Ascending aorta (tissue), 2 donors: ENCODE data around the gene ALDH16A1. TPM values are rescaled to one million over a fixed set of nuclear protein-coding genes. Genes with fewer than 3 reads are reported as not detected.

Experiments used
- DNase-seq, 2 donors: peaks; one replicate each; pipeline ENCODE4 v3.0.0-alpha.2; 2019; ENCODE audit warnings: low spot score in 2 of 2
- H3K27ac ChIP-seq, 2 donors: fragments of 200-600 bp; sonication (generic); one replicate each; pipeline ENCODE4 v1.5.1; 2016 to 2017; ENCODE audit warnings: mild to moderate bottlenecking in 1 of 2
- H3K27me3 ChIP-seq: fragments of 200-600 bp; sonication (generic); one replicate; pipeline ENCODE4 v1.5.1; 2017
- H3K36me3 ChIP-seq, 2 donors: fragments of 200-600 bp; sonication (generic); one replicate each; pipeline ENCODE4 v1.5.1; 2016
- H3K4me1 ChIP-seq, 2 donors: fragments of 200-600 bp; sonication (generic); one replicate each; pipeline ENCODE4 v1.5.1; 2016 to 2017; ENCODE audit warnings: mild to moderate bottlenecking in 1 of 2
- H3K4me3 ChIP-seq, 2 donors: fragments of 200-600 bp; sonication (generic); one replicate each; pipeline ENCODE4 v1.5.1; 2016 to 2017; ENCODE audit warnings: mild to moderate bottlenecking in 1 of 2
- H3K9me3 ChIP-seq, 2 donors: fragments of 200-600 bp; sonication (generic); one replicate each; pipeline ENCODE4 v1.5.1; 2016
- intact Hi-C: fragments of 100-400 bp; cut with DNase I; formaldehyde crosslinking; loops from one replicate; pipeline ENCODE4 v1.15.1; 2023
- total RNA-seq: library from RNA; depleted of rRNA; stranded (reverse); fragments of >200 nt; gene quantifications from one replicate; pipeline ENCODE4 v1.1.0, GENCODE V29; 2016
- TF ChIP-seq, protein P1 (sequence below), 3 experiments: fragments of 200-600 bp in 2 of 3; fragments of 450-650 bp in 1 of 3; sonication (generic) in 2 of 3; IDR thresholded peaks; one replicate each; pipeline ENCODE4 v1.5.1; 2016 to 2019; ENCODE audit warnings: antibody characterized with exemption in 3 of 3, mild to moderate bottlenecking in 1 of 3, moderate library complexity in 1 of 3

ALDH16A1 gene
- total RNA-seq, 1 donor from 2014 or later: 27.9 TPM

DNA sequence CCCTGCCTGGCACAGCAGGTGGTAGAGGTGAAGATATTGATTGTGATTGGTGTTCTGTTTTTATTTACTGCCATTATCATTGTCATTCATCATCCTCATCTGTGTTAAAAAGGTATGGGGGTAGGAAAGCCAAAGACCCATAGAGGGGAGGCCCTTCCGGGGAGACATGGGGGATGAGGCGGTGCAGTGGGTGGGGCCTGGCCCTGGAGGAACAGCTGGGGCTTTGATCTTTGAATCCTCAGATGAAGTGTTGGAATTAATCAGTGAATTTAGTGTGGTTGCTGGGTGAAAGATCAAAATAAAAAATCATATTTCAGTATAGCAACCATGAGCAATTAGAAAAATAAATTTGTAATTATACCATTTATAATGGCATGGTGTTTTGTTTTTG, 37.2 kb upstream of the ALDH16A1 start:
- Histone ChIP-seq H3K9me3 (no peaks in the 10 kb centered on the region), H3K27me3 (peaks cover 5% of the 10 kb centered on the region), H3K4me3 (no peak overlapping the region), H3K36me3 (no peaks in the 10 kb centered on the region), H3K4me1 (no peaks in the 10 kb centered on the region), H3K27ac (no peak overlapping the region)
- TF ChIP-seq, protein P1, sequence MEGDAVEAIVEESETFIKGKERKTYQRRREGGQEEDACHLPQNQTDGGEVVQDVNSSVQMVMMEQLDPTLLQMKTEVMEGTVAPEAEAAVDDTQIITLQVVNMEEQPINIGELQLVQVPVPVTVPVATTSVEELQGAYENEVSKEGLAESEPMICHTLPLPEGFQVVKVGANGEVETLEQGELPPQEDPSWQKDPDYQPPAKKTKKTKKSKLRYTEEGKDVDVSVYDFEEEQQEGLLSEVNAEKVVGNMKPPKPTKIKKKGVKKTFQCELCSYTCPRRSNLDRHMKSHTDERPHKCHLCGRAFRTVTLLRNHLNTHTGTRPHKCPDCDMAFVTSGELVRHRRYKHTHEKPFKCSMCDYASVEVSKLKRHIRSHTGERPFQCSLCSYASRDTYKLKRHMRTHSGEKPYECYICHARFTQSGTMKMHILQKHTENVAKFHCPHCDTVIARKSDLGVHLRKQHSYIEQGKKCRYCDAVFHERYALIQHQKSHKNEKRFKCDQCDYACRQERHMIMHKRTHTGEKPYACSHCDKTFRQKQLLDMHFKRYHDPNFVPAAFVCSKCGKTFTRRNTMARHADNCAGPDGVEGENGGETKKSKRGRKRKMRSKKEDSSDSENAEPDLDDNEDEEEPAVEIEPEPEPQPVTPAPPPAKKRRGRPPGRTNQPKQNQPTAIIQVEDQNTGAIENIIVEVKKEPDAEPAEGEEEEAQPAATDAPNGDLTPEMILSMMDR (IDR thresholded peaks at IDR 0.05): no peak
- intact Hi-C loops: no loop called here
- no peak for DNase-seq

DNA sequence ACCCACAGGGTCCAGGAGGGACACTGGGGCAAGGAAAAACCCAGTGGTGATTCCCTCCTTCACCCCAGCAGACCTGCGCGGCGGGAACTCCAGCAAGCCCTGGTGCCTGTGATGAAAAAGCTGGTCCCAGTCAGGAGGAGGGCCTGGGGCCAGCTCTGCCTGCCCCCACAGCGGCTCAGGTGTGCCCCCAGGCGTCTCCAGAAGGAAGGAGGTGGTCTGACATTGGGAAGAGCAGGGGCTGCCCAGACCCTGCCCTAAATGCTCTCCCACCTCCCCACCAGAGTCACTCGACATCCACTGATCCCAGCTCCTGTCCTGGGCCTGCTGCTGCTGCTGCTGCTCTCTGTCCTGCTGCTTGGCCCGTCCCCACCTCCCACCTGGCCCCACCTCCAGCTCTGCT, 35.9 kb upstream of the ALDH16A1 start:
- no peaks in the 10 kb centered on the region for H3K9me3 ChIP-seq
- H3K27ac ChIP-seq: no peak overlapping the region
- H3K27me3 ChIP-seq: peaks cover 5% of the 10 kb centered on the region
- TF ChIP-seq, protein P1 (IDR thresholded peaks at IDR 0.05): no peak
- H3K4me1 ChIP-seq: peaks cover 3 to 4% of the 10 kb centered on the region in 2 donors
- intact Hi-C loops: no loop called here
- DNase-seq: no peak
- no peaks in the 10 kb centered on the region for H3K36me3 ChIP-seq
- H3K4me3 ChIP-seq: no peak overlapping the region

DNA sequence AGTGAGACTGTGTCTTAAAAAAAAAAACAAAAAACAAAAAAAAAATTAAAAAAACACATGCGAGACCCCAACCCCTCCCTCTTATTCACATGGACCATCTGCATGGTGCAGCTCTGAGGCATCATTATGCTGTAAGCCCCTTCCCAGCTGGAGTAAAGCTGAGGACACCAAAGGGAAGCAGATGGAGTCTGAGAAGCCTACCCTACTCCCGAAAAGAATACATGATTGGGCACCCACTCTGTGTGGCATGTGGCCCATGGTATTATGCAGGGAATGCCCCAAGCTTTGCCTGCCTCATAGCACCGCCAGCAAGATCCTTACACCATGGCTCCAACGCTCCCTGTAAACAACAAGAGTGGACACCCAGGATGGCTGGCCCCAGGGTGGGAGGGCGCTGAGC, 34.5 kb upstream of the ALDH16A1 start:
- H3K9me3 ChIP-seq: no peaks in the 10 kb centered on the region
- TF ChIP-seq, protein P1 (IDR thresholded peaks at IDR 0.05): no peak
- H3K27ac ChIP-seq: no peak overlapping the region
- no peak overlapping the region for H3K4me3 ChIP-seq
- no peaks in the 10 kb centered on the region for H3K36me3 ChIP-seq
- H3K27me3 ChIP-seq: peaks cover 19% of the 10 kb centered on the region
- DNase-seq: no peak
- H3K4me1 ChIP-seq: peaks cover 6 to 17% of the 10 kb centered on the region in 2 donors
- intact Hi-C loops: no loop called here

DNA sequence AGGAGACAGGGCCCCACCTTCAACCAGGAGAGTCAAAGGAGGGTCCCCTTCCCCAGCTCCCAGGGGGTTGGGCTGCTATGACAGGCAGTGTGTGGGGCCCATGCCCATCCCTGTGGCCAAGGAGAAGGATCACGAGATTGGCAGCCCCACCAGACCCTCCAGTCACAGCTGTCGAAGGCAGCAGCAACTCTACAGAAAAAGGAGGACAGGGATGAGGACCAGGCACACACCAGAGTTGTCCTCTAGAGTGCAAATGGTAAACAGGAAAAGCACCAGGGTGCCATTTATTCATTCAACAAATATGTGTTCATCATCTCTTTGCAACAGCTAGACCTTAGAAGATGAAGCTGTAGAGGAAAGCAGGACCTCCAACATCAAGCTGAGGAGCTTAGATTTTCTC, 33.9 kb upstream of the ALDH16A1 start:
- TF ChIP-seq, protein P1 (IDR thresholded peaks at IDR 0.05): no peak
- DNase-seq: no peak
- no peaks in the 10 kb centered on the region for H3K9me3 ChIP-seq
- no peak overlapping the region for H3K27ac ChIP-seq
- H3K4me3 ChIP-seq: no peak overlapping the region
- intact Hi-C loops: no loop called here
- H3K4me1 ChIP-seq: peaks cover 6 to 17% of the 10 kb centered on the region in 2 donors
- no peaks in the 10 kb centered on the region for H3K36me3 ChIP-seq
- peaks cover 19% of the 10 kb centered on the region for H3K27me3 ChIP-seq

DNA sequence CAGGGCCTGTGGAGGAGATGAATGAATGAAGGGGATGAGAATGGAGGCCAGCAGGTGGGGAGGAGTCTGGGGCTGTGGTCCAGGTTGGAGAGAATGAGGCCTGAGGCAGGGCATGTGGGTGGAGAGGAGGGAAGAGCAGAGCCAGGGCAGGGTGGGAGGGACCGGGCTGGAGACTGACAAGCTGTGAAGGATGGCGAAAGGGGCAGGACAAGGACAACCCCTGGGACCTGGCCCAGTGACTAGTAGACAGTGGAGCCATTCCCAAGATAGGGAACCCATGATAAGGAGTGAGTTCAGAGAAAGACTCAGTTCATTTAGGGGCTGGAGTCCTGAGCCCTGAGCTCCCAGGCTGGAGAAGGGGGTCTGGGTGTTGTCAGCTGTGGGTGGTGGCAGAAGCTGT, 32.8 kb upstream of the ALDH16A1 start:
- peaks cover 19% of the 10 kb centered on the region for H3K27me3 ChIP-seq

More for the DNA sequence above, 32.8 kb upstream of the ALDH16A1 start:
- Histone ChIP-seq H3K27ac (no peak overlapping the region), H3K4me3 (no peak overlapping the region), H3K4me1 (peaks cover 6 to 17% of the 10 kb centered on the region in 2 donors), H3K36me3 (no peaks in the 10 kb centered on the region), H3K9me3 (no peaks in the 10 kb centered on the region)
- intact Hi-C loops: no loop called here
- no peak for DNase-seq
- TF ChIP-seq, protein P1 (IDR thresholded peaks at IDR 0.05): no peak
